NOMO-1 treated with DMSO at 0.1 percent for 48 hours (cell line): Measurements from ENCODE around the gene ZC3H7A.

Experiments used
- DNase-seq: peaks from one replicate; lab custom pipeline; 2025; ENCODE audit not compliant: unreplicated experiment; lab: John Stamatoyannopoulos, UW

The ZC3H7A gene

GRCh38 chr16:11740567-11740966, 56.5 kb downstream of the ZC3H7A start:
- DNase-seq: no peak

GRCh38 chr16:11738742-11739544, 58.1 kb downstream of the ZC3H7A start:
- no peak for DNase-seq

- no peak for DNase-seq
Measured at GRCh38 chr16:11737713-11738112, 59.3 kb downstream of the ZC3H7A start.

DNA sequence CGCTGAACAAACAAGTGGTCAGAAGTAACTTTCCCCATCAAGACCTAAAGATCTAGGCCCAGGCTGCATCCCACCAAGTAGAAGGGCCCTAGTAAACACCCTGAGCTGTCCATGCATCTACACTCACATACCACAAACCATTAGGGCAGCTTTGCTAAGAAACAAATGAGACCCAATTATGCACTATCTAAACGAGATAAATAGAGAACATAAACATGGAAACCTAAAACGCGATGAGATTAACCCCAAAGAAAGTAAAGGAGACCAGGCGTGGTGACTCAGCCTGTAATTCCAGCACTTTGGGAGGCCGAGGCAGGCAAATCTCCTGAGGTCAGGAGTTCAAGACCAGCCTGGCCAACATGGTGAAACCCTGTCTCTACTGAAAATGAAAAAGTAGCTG, 60.2 kb downstream of the ZC3H7A start:
- no peak for DNase-seq

DNA sequence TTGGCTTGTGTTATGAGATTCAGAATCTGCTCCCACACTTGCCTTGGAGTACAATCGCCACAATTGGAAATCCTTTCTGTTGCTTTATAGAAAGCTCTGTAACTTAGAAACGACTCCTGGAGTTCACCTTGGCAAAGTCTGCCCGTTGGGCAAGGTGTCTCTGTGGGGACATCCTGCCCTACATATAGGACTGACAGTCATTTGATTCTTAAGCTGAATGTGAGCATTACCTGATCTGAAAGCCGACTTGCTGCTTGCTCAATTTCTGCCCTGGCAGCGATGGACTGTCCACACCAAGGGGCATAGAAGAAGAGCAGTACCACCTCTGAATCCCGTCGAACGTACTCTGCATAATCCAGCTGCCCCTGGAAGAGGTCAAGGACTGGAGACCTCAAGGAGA, 61.3 kb downstream of the ZC3H7A start:
- DNase-seq: no peak

DNA sequence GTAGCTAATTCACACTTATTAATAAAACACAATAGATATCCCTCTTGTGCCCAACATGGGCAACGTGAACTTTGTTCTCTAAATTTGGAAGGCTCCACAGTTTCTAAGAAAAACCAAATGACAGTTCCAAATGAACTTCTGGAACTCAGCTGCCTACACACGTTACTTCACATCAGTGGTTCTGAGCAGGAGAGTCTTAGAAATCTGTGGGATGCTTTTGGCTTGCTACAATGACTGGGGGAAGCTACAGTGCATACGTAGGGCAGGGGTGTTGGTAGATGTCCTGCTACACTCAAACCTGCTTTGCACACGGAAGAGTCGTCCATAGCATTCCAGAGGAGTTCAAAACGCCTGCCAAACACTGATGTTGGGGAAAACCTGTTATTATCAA, 62.4 kb downstream of the ZC3H7A start:
- no peak for DNase-seq

- no peak for DNase-seq
Measured at GRCh38 chr16:11734025-11734652, 62.9 kb downstream of the ZC3H7A start.

DNA sequence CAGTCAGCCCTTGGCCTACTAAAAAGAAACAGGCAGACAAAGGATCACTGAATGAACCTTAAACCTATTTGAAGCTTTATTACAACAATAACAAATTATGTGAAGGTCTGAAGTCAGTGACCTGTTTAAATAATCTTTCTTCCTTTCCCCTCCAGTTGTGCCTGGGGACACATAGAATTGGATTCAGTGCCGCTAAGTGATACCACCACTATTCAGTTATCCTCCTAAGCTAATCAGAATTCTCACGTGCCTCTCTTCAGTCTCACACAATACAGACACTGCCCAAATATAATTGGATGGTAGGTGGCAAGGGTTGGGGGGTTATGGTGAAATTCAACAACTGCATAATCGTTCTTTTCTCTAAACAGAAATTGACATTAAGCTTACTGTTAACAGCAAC, 65.8 kb downstream of the ZC3H7A start:
- no peak for DNase-seq

GRCh38 chr16:11729787-11730186, 67.3 kb downstream of the ZC3H7A start:
- no peak for DNase-seq

- peak; percentile 63 for DNase-seq
Measured at GRCh38 chr16:11727796-11728543, 69.1 kb downstream of the ZC3H7A start.

DNA sequence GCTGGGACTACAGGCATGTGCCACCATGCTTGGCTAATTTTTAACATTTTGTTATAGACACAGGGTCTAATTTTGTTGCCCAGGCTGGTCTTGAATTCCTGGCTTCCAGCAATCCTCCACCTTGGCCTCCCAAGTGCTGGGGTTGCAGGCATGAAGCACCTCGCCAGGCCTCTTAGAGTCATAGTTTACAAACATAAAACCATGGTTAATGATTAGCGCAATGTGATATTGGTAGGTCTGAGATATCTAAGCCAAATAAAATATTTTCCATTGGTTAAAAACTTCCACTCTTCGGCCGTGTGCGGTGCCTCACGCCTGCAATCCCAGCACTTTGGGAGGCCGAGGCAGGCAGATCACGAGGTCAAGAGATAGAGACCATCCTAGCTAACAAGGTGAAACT, 71.0 kb downstream of the ZC3H7A start:
- no peak for DNase-seq

GRCh38 chr16:11725457-11725856, 71.6 kb downstream of the ZC3H7A start:
- DNase-seq: no peak

DNA sequence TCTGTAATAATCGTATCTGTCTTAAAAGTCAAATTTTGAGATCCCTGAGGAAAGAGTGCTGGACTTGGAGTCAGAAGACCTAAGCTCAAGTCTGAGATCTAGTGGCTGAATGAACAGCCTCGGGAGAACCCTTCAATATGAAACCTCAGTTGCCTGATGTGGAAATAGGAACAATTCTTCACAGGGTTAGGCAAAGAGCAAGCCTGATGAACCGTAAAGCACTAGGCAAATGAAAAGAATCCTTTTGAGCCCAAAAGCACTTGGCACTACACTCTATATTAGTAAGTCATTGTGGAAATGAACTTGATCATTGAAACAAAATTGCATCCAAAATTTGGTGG, 74.6 kb downstream of the ZC3H7A start:
- DNase-seq: no peak

DNA sequence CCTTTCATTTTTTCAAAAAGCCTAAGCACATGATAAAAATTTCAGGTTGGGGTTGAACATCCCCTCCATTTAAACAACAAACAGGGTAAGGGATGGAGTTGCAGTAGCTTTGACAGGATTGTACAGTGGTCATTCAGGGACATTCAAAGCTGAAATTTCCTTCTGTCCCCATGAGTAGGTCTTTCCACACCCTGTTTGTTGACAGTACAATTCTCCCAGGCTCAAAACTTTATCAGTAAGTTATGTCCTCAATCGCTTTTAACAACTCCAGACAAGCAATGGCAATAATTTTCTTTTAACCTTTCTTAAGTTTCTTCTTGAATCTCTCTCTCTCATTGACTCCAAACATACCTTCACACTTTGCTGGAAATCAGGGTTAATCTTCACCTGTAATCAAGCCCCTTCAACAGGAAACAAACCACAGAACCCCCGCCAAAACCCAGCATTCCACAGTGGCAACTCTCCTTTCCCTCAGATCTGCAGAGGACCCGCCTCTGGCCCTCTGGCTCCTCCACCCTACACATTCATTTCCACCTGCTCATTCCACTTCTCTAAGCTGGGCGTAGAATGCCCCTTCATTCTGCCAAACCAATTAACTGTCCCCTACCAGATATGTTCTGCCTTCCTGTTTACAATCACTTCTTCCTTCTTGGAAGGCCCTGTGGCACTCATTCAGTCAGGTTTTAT, 75.1 kb downstream of the ZC3H7A start:
- DNase-seq: no peak

- DNase-seq: no peak
Measured at GRCh38 chr16:11719762-11720161, 77.3 kb downstream of the ZC3H7A start.

- no peak for DNase-seq
Measured at GRCh38 chr16:11719171-11719570, 77.9 kb downstream of the ZC3H7A start.

DNA sequence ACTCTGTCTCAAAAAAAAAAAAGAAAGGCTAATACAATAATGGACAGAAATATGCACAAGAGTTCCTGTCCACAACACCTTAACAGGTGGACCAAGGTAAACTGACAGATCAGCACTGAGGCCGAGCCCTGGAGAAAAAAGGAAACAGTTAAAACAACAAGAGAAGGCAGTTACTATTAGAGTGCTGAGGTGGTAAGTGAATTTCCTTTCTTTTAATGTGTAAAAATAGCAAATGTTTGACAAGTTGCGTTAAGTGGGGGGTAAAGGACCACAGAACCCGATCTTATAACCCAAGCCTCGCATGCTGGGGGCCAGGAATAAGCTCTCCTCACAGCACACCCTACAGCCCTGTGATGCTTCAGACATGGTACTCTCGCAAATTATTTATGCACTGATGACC, 79.2 kb downstream of the ZC3H7A start:
- no peak for DNase-seq

GRCh38 chr16:11716336-11716735, 80.7 kb downstream of the ZC3H7A start:
- no peak for DNase-seq

GRCh38 chr16:11715246-11715947, 81.7 kb downstream of the ZC3H7A start:
- DNase-seq: no peak

DNA sequence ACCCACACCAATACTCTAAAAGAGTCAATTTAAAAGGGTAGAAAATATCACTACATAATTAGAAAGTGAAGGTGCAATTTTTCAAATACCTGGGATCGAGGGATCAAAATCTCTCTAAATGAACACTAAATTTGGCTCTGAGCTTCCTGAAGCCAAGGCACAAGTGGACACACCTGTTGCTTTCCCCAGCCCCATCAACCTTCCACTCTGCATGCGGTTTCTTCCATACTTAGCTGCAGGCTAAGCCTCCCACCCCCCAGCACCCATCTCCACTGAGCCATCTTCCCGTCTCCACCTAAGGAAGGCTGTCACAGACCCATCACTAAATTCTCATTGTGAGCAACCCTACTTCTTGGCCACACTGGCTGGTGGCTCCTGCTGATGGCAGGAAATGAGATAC, 84.9 kb downstream of the ZC3H7A start:
- DNase-seq: no peak

- DNase-seq: no peak
Measured at GRCh38 chr16:11711662-11712061, 85.4 kb downstream of the ZC3H7A start.
